ENCODE measurements around the gene PI3. TPM values are rescaled to one million over a fixed set of nuclear protein-coding genes. Genes with fewer than 3 reads are reported as not detected.
"Not testable (repeated sequence)": the region's sequence is repeated elsewhere in the genome, so short reads cannot be mapped to it uniquely, and the experiment has no call there.

Gene PI3
- total RNA-seq, 6 donors from 2014 or later: 3.2 to 16.7 (median 5.2) TPM; not detected in 1

DNA sequence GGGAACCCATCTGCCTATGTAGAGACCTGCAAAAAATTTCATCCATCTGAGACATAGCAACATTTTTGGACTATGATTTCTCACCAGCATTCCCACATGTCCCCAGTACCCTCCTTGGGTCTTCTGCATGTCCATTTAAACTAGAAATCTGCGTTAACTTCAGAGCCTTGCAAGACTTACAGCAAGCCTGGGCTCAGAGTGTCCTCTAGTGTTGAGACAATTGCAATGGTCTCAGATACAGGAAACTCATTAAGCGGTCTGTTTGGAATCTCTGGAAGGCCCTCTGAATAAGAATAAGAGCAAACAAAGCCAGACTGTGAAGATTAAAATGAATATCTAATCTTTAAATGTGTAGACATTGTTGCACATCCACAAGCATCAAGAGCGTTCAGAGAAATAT lies 20.5 kb upstream of the PI3 start:
- no peak for TF ChIP-seq POLR2AphosphoS5 (IDR thresholded peaks at IDR 0.05)
- TF ChIP-seq POLR2A (IDR thresholded peaks at IDR 0.05): no peak
- TF ChIP-seq EP300 (IDR thresholded peaks at IDR 0.05): no peak
- no peak for TF ChIP-seq CTCF (IDR thresholded peaks at IDR 0.05)

DNA sequence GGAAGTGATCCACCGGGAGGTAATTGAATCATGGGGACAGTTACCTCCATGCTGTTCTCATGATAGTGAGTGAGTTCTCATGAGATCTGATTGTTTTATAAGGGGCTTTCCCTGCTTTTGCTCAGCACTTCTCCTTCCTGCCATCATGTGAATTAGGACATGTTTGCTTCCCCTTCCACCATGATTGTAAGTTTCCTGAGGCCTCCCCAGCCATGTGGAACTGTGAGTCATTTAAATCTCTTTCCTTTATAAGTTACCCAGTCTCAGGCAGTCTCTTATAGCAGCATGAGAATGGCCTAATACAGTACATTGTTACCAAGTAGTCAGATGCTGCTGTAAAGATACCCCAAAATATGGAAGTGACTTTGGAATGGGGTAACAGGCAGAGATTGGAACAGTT lies 19.9 kb upstream of the PI3 start:
- not testable (repeated sequence) for DNase-seq; ATAC-seq (ENCODE audit: low FRiP score in 2 of 2)
- 83 to 96% methylated on average over 1 of the region's 1 CpG for WGBS, 2 donors

More for the DNA sequence above, 20.5 kb upstream of the PI3 start:
- no peaks in the 10 kb centered on the region for H3K36me3 ChIP-seq
- peaks cover 0 to 8% (median 0%) of the 10 kb centered on the region in 4 donors for H3K4me1 ChIP-seq
- no peaks in the 10 kb centered on the region for H3K27me3 ChIP-seq
- peaks cover 3 to 5% (median 5%) of the 10 kb centered on the region in 4 donors for H3K9me3 ChIP-seq
- no peak overlapping the region for H3K4me3 ChIP-seq
- WGBS, 2 donors: 65 to 69% methylated on average over 3 of the region's 3 CpGs
- DNase-seq (no peak), ATAC-seq (ENCODE audit: low FRiP score in 2 of 2) (no peak)
- H3K27ac ChIP-seq: no peak overlapping the region

DNA sequence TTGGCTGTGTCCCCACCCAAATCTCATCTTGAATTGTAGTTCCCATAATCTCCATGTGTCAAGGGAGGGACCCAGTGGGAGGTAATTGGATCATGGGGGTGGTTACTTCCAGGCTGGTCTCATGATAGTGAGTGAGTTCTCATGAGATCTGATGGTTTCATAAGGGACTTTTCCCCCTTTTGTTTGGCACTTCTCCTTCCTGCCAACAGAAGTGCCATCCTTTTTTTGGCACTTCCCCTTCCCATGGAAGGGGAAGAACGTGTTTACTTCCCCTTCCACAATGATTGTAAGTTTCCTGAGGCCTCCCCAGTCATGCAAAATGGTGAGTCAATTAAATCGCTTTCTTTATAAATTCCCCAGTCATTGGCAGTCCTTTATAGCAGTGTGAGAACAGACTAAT lies 18.0 kb upstream of the PI3 start:
- 44 to 47% methylated on average over 2 of the region's 2 CpGs for WGBS, 2 donors
- Histone ChIP-seq H3K4me3 (no peak overlapping the region), H3K27me3 (no peaks in the 10 kb centered on the region), H3K4me1 (peaks cover 0 to 8% (median 0%) of the 10 kb centered on the region in 4 donors), H3K9me3 (peaks cover 3 to 14% (median 8%) of the 10 kb centered on the region in 4 donors), H3K36me3 (no peaks in the 10 kb centered on the region), H3K27ac (peak overlapping the region in 1 of 4 donors; percentile 18)
- TF ChIP-seq CTCF (IDR thresholded peaks at IDR 0.05) (no peak), EP300 (IDR thresholded peaks at IDR 0.05) (no peak), POLR2AphosphoS5 (IDR thresholded peaks at IDR 0.05) (no peak), POLR2A (IDR thresholded peaks at IDR 0.05) (no peak)
- DNase-seq (no peak), ATAC-seq (ENCODE audit: low FRiP score in 2 of 2) (no peak)

More for the DNA sequence above, 19.9 kb upstream of the PI3 start:
- not testable (repeated sequence) for H3K4me1 ChIP-seq, H3K27ac ChIP-seq, H3K27me3 ChIP-seq, H3K36me3 ChIP-seq, H3K4me3 ChIP-seq, H3K9me3 ChIP-seq

DNA sequence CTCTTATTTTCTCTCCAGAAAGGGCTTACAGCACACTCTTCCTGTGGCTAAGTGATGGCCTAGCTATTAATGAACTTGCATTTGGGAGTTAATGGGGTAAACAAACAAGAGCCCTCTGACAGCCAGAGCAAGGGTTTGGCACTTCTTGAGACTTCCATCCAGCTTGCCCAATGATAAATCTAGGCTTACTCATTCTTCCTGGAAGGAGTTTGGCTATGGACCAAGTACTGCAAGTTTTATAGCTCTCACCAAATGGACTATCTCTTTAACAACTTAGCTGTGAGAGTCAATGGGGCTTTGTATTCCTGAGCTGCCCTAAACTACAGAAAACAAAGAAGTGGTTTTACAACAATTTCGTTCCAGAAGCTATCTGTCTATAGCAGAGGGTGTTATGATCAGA lies 16.7 kb upstream of the PI3 start:
- peaks cover 3 to 14% (median 8%) of the 10 kb centered on the region in 4 donors for H3K9me3 ChIP-seq
- ATAC-seq (ENCODE audit: low FRiP score in 2 of 2) (peak in 1 of 2 donors; percentile 68), DNase-seq (no peak)
- H3K27ac ChIP-seq: no peak overlapping the region
- TF ChIP-seq CTCF (IDR thresholded peaks at IDR 0.05) (no peak), POLR2AphosphoS5 (IDR thresholded peaks at IDR 0.05) (no peak), EP300 (IDR thresholded peaks at IDR 0.05) (no peak), POLR2A (IDR thresholded peaks at IDR 0.05) (no peak)
- H3K27me3 ChIP-seq: no peaks in the 10 kb centered on the region
- no peaks in the 10 kb centered on the region for H3K36me3 ChIP-seq
- no peak overlapping the region for H3K4me3 ChIP-seq
- H3K4me1 ChIP-seq: peaks cover 0 to 7% (median 0%) of the 10 kb centered on the region in 4 donors
- 38 to 60% methylated on average over 1 of the region's 1 CpG for WGBS, 2 donors

- no peaks in the 10 kb centered on the region for H3K4me1 ChIP-seq
- WGBS, 2 donors: 50 to 64% methylated on average over 1 of the region's 1 CpG
- no peaks in the 10 kb centered on the region for H3K36me3 ChIP-seq
- H3K27ac ChIP-seq: no peak overlapping the region
- ATAC-seq (ENCODE audit: low FRiP score in 2 of 2) (peak in 1 of 2 donors; percentile 61), DNase-seq (no peak)
- H3K27me3 ChIP-seq: peaks cover 0 to 4% (median 0%) of the 10 kb centered on the region in 4 donors
- TF ChIP-seq POLR2A (IDR thresholded peaks at IDR 0.05): no peak
- TF ChIP-seq EP300 (IDR thresholded peaks at IDR 0.05): no peak
- TF ChIP-seq CTCF (IDR thresholded peaks at IDR 0.05): no peak
- TF ChIP-seq POLR2AphosphoS5 (IDR thresholded peaks at IDR 0.05): no peak
- H3K4me3 ChIP-seq: no peak overlapping the region
- H3K9me3 ChIP-seq: peaks cover 0 to 21% (median 8%) of the 10 kb centered on the region in 4 donors
Measured at GRCh38 chr20:45163083-45163803, 11.5 kb upstream of the PI3 start.
